PC-9 (cell line): ENCODE measurements around the gene KASH5. TPM values are rescaled to one million over a fixed set of nuclear protein-coding genes. Genes with fewer than 3 reads are reported as not detected.

Source experiments
- BruUV-seq: library from RNA; stranded (reverse); fragments of 400-500 nt; replicated peaks from 2 replicates; lab custom pipeline; 2021; lab: Mats Ljungman, UMichigan
- CTCF ChIA-PET: fragments of 300-600 bp; sonication (Branson Sonifier 250); formaldehyde crosslinking; loops from one replicate; lab custom pipeline; 2022; ENCODE audit warnings: antibody characterized with exemption; lab: Charles Lee
- POLR2A ChIA-PET: fragments of 300-600 bp; sonication (Branson Sonifier 250); formaldehyde crosslinking; loops from one replicate; lab custom pipeline; 2022; ENCODE audit warnings: antibody characterized with exemption; ENCODE audit not compliant: unreplicated experiment; lab: Charles Lee
- DNase-seq, 2 experiments: peaks; one replicate each; pipeline versions ENCODE4 v3.0.0 to v3.0.0-alpha.2; 2015 to 2022; ENCODE audit warnings: mixed read lengths in 1 of 2
- H2AFZ ChIP-seq: fragments of 200-600 bp; sonication (generic); 2 replicates; pipeline ENCODE4 v1.8.1; 2017; ENCODE audit warnings: antibody characterized with exemption
- H3F3A ChIP-seq: fragments of 200-600 bp; sonication (generic); 2 replicates; pipeline ENCODE4 v1.8.1; 2017; ENCODE audit warnings: antibody characterized with exemption, mild to moderate bottlenecking, low read depth; ENCODE audit not compliant: insufficient read depth
- H3K27ac ChIP-seq: fragments of 200-600 bp; sonication (generic); 2 replicates; pipeline ENCODE4 v1.6.1; 2016; ENCODE audit warnings: mixed run types
- H3K27me3 ChIP-seq: fragments of 200-600 bp; sonication (generic); 2 replicates; pipeline ENCODE4 v1.6.1; 2016; ENCODE audit warnings: low read depth, mixed run types; ENCODE audit not compliant: insufficient read depth
- H3K36me3 ChIP-seq: fragments of 200-600 bp; sonication (generic); 2 replicates; pipeline ENCODE4 v1.6.1; 2016; ENCODE audit warnings: low read depth, mixed run types
- H3K4me1 ChIP-seq: fragments of 200-600 bp; sonication (generic); replicated peaks from 2 replicates; pipeline ENCODE4 v1.6.1; 2016; ENCODE audit warnings: mixed run types; ENCODE audit not compliant: insufficient read depth
- H3K4me2 ChIP-seq: fragments of 200-600 bp; sonication (generic); 2 replicates; pipeline ENCODE4 v1.6.1; 2017; ENCODE audit warnings: mixed run types
- H3K4me3 ChIP-seq: fragments of 200-600 bp; sonication (generic); 2 replicates; pipeline ENCODE4 v1.6.1; 2016; ENCODE audit warnings: mixed run types
- H3K79me2 ChIP-seq: fragments of 200-600 bp; sonication (generic); 2 replicates; pipeline ENCODE4 v1.6.1; 2017; ENCODE audit warnings: low read depth, mixed run types
- H3K9me2 ChIP-seq: fragments of 200-600 bp; sonication (generic); 2 replicates; pipeline ENCODE4 v1.8.1; 2017; ENCODE audit warnings: mild to moderate bottlenecking; ENCODE audit not compliant: insufficient read depth
- H3K9me3 ChIP-seq: fragments of 200-600 bp; sonication (generic); 2 replicates; pipeline ENCODE4 v1.8.1; 2016; ENCODE audit warnings: low read depth; ENCODE audit not compliant: insufficient read depth
- H4K20me1 ChIP-seq: fragments of 200-600 bp; sonication (generic); 2 replicates; pipeline ENCODE4 v1.8.1; 2017; ENCODE audit not compliant: insufficient read depth
- EZH2 ChIP-seq: fragments of 200-600 bp; sonication (generic); IDR thresholded peaks from 2 replicates; pipeline ENCODE4 v1.8.0; 2017; ENCODE audit warnings: antibody characterized with exemption, low read depth
- intact Hi-C: fragments of 100-400 bp; cut with micrococcal nuclease; formaldehyde crosslinking; loops from one replicate; pipeline ENCODE4 v1.10.0; 2022; ENCODE audit not compliant: unreplicated experiment
- total RNA-seq: library from RNA; stranded (reverse); gene quantifications from 2 replicates; pipeline ENCODE4 v1.2.3, GENCODE V29; 2021
- TF ChIP-seq, protein P1 (sequence below): fragments of 200-600 bp; sonication (generic); conservative IDR thresholded peaks from 2 replicates; pipeline ENCODE4 v1.6.1; 2017; ENCODE audit warnings: mixed run types, antibody characterized with exemption, mild to moderate bottlenecking, moderate library complexity

Gene KASH5
- total RNA-seq, 1 experiment from 2014 or later: 0.39 TPM

DNA sequence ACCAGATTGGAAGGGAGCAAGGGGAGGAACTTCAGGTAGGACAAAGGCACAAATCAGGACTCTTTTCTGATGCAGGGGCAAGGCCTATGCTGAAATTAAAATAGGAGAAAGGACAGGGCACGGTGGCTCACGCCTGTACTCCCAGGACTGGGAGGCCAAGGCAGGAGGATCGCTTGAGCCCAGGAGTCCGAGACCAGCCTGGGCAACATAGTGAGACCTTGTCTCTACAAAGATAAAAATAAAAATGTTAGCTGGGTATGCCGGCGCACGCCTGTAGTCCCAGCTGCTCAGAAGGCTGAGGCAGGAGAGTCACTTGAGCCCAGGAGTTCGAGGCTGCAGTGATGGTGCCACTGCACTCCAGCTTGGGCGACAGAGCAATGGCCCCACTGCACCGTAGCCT lies 47.6 kb downstream of the KASH5 start:
- intact Hi-C loops: no loop called here
- no peaks in the 10 kb centered on the region for H4K20me1 ChIP-seq
- H3F3A ChIP-seq: peaks cover 13% of the 10 kb centered on the region; the same call in 1 of the 2 replicates
- H3K9me2 ChIP-seq: no peaks in the 10 kb centered on the region
- DNase-seq: no peak
- no peaks in the 10 kb centered on the region for H3K9me3 ChIP-seq
- no peaks in the 10 kb centered on the region for H3K79me2 ChIP-seq
- no peak overlapping the region for H3K4me3 ChIP-seq
- CTCF ChIA-PET: no interaction called here
- H3K4me1 ChIP-seq: no peaks in the 10 kb centered on the region
- TF ChIP-seq, protein P1, sequence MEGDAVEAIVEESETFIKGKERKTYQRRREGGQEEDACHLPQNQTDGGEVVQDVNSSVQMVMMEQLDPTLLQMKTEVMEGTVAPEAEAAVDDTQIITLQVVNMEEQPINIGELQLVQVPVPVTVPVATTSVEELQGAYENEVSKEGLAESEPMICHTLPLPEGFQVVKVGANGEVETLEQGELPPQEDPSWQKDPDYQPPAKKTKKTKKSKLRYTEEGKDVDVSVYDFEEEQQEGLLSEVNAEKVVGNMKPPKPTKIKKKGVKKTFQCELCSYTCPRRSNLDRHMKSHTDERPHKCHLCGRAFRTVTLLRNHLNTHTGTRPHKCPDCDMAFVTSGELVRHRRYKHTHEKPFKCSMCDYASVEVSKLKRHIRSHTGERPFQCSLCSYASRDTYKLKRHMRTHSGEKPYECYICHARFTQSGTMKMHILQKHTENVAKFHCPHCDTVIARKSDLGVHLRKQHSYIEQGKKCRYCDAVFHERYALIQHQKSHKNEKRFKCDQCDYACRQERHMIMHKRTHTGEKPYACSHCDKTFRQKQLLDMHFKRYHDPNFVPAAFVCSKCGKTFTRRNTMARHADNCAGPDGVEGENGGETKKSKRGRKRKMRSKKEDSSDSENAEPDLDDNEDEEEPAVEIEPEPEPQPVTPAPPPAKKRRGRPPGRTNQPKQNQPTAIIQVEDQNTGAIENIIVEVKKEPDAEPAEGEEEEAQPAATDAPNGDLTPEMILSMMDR: no peak
- TF ChIP-seq EZH2: no peak
- POLR2A ChIA-PET: no interaction called here
- H3K36me3 ChIP-seq: no peaks in the 10 kb centered on the region
- H3K4me2 ChIP-seq: no peak overlapping the region
- peaks cover 41% of the 10 kb centered on the region for H3K27me3 ChIP-seq
- no peak overlapping the region for H3K27ac ChIP-seq
- H2AFZ ChIP-seq: no peak overlapping the region
- BruUV-seq: no TSS peak

DNA sequence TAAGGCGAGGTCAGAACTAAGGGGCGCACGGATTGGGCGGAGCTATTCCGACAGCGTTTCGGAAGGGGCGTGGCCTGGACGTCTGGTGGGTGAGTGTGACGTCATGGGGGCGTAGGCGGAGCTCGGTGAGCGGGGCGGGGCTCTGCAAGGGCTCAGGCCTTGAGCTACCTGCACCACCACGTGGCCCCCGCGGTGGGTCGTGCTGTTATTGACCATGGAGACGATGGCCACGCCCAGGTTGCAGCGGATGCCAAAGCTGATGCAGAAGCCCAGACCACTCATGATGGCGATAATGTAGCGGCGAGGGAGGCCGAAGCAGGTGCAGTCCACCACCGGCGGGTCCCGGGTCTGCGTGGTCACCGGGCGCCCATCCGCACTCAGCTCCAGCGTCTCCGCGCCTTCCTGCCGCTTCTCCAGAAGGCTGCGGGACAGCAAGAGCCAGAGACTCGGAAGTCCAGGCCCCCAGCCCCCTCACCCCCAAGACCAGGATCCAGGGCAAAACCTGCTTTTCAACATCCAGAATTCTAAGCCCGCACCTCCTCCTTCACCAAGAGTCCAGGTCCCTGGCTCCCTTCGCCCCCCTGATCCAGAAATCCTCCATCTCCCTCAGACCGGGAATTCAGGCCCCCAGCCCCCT lies 48.5 kb downstream of the KASH5 start:
- Histone ChIP-seq H3K27me3 (peaks cover 43% of the 10 kb centered on the region), H3K9me3 (no peaks in the 10 kb centered on the region), H3K4me1 (no peaks in the 10 kb centered on the region), H3K4me3 (no peak overlapping the region), H3K9me2 (no peaks in the 10 kb centered on the region), H3K4me2 (no peak overlapping the region), H4K20me1 (no peaks in the 10 kb centered on the region), H2AFZ (no peak overlapping the region), H3F3A (peaks cover 15% of the 10 kb centered on the region; the same call in 1 of the 2 replicates), H3K36me3 (no peaks in the 10 kb centered on the region), H3K27ac (no peak overlapping the region), H3K79me2 (no peaks in the 10 kb centered on the region)
- intact Hi-C loops: no loop called here
- no peak for TF ChIP-seq EZH2
- TF ChIP-seq, protein P1: no peak
- no TSS peak for BruUV-seq
- POLR2A ChIA-PET: no interaction called here
- DNase-seq: no peak
- CTCF ChIA-PET: interaction anchor here (0.7 kb wide), 1 partner anchor 83 kb away, joined by 3 read pairs; no protein-coding TSS in a partner anchor

DNA sequence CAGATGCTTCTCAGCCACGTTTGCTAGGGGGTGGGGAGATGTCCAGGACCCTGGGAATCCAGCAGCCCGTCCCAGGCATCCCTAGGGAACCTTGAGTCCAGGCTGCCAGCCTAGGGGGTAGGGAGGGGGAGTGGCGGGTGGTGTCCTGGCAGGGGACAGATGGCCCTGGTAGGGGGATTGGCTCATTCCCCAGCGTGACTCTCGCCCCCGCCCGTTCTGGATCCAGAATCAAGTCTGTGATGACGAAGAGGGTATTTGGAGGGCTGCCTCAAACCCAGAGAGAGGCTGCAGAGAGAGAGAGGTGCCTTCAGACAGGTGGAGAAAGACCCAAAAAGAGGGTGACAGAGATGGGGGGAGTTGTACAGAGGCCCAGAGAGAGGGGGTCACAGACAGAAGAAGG lies 49.2 kb downstream of the KASH5 start:
- Histone ChIP-seq H3K27me3 (peaks cover 43% of the 10 kb centered on the region), H3K9me2 (no peaks in the 10 kb centered on the region), H3K4me3 (no peak overlapping the region), H3K9me3 (no peaks in the 10 kb centered on the region), H2AFZ (no peak overlapping the region), H4K20me1 (no peaks in the 10 kb centered on the region), H3K27ac (no peak overlapping the region), H3K36me3 (no peaks in the 10 kb centered on the region), H3F3A (peaks cover 20% of the 10 kb centered on the region), H3K79me2 (no peaks in the 10 kb centered on the region), H3K4me1 (0 out of 2 replicates have a peak, but pooled peaks cover under 1% of the 10 kb centered on the region), H3K4me2 (no peak overlapping the region)
- intact Hi-C loops: no loop called here
- no peak for DNase-seq
- CTCF ChIA-PET: no interaction called here
- BruUV-seq: no TSS peak
- TF ChIP-seq EZH2: no peak
- TF ChIP-seq, protein P1: no peak
- POLR2A ChIA-PET: no interaction called here
